HG03460 (cell line): ENCODE measurements around the gene ADAMTS2.

ENCODE experiments used
- ATAC-seq: cut with Tn5 transposase; IDR thresholded peaks from one replicate; pipeline ENCODE4 v1.9.1; 2021; ENCODE audit not compliant: unreplicated experiment

Gene ADAMTS2

DNA sequence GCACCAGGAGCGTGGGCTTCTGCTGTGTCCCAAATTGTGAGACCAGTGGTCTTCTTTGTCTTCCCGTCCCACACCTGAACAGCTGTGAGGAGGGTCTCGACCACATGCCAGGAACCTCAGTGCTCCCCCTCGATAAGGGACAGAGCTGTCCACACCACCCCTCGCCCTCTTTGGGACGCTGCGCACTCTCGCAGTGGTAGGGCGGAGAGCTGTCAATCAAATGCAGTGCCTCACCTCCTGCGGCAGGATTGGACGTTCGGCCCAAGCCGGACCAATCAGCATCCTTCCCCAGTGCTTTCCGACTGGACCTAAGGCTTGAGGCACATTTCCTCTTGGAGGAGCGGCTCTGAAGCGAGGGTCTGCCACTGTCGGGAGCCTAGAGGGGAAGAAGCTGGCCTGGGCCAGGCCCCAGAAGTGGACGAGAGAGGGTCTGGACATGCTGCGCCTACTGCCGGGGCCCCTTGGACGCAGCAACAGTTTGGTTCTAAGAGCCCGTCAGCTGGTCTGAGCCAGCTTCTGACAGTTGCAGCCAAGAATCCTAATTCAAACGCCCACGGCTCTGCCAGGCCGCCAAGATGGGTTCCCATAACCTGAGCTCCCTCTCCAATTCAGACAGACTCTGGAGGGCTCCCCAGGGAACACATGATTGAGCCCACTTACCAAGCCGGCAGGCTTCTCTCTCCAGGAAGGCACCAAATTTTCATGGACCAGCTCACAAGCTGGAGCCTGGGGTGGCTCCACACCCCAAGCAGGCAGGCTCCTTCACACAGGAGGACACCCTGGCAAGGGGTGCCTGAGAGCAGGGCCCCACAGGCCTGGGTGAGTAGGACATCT, 28.1 kb upstream of the ADAMTS2 start:
- no peak for ATAC-seq

DNA sequence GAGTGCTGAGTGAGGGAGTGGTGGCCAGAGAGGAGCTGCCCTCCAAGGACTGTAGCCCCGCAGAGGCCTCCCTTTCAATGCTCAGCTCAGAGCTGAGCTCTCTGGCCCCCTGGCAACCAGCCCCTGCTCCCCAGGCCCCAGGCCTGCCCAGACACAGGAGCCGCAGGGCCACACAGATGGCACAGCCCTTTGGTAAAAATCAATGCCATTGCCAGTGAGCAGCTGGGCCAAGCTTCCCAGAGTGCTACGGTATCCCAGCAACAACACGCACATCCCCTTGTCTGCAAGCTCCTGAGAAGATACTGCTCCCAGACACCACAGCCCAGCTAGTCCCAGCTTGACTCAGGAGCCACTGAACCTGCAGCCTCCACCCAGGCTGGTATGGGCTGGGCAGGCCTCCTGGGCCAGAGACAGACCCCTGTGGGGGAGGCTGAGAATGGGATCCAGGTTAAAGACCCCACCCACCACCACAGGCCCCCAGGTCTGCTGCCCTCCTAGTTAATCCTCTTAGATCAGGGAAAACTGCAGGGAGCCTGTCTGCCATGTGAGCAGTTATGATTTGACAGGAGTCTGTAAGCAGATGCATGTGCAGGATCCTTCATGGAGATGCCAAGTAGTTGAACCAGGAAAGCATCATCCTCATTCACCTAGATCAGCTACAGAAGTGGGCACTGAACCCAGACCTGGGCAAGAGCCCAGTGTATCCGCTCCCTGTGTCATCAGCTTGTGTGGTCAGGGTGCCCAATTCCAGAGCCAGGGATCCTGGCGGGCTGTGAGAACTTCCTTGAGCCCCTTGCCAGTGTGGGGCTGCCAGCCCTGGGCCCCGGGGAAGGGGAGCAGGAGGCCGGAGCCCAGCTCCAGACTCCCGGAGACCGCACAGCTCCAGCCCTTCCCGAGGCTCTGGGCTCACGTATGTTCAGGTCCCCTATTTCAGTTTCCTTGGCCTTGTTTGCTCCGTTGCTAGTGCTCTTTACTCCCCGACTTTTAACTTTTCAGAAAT, 26.7 kb upstream of the ADAMTS2 start:
- no peak for ATAC-seq

DNA sequence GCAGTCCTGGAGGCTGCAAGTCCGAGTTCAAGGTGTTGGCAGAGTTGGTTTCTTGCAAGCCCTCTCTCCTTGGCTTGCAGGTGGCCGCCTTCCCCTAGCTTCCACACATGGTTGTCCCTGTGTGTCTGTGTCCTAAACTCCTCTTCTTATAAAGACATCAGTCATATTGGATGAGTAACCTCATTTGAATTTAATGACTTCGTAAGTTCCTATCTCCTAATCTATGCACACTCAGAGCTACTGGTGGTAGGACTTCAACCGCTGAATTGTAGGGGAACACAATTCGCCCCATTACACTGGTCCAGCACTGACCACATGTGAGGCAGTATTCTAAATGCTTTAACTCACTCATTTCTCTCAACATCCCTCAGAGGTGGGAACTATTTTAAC, 25.9 kb upstream of the ADAMTS2 start:
- no peak for ATAC-seq

DNA sequence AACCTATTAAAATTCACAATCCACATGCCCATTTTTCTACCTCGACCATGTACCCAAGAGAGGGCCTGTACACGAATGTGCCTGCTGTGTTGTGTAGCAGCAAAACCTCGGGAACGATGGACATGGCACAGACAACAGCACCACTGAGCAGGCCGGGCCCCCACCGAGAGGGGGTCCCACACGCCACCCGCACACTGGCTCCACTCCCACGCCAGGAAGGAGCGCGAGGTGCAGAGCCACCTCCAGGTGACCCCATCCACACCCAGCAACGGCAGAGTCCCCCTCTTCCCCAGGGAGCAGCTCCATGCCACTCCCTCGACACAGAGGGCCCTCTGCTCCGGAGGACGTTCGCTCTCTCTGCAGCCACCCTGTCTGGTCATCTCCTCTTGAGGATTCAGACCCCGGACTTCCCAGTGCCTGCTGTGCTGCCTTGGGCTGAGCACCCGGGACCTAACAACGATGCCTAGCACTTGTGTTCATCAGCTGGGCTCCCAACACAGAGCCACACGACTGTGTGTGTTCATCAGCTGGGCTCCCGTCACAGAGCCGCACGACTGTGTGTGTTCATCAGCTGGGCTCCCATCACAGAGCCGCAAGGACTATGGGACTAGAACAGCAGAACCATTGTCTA, 25.3 kb upstream of the ADAMTS2 start:
- ATAC-seq, result no peak

DNA sequence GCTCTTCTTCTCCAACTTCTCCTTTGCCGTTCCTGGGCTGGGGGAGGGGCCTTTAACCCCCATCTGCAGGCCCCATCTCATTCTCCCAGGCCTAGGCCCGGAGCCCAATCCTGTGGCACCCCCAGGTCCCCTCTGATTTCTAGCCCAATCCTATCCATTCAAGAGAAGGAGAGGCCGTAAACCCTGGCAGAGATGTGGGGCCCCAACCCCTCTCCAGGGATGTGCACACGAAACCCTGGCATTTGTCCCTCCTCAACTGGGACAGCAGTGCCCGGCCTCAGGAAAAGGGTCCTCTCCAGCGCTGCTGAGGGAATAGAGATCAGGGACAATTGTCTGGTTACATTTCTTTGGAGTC, 24.2 kb upstream of the ADAMTS2 start:
- ATAC-seq, result no peak

DNA sequence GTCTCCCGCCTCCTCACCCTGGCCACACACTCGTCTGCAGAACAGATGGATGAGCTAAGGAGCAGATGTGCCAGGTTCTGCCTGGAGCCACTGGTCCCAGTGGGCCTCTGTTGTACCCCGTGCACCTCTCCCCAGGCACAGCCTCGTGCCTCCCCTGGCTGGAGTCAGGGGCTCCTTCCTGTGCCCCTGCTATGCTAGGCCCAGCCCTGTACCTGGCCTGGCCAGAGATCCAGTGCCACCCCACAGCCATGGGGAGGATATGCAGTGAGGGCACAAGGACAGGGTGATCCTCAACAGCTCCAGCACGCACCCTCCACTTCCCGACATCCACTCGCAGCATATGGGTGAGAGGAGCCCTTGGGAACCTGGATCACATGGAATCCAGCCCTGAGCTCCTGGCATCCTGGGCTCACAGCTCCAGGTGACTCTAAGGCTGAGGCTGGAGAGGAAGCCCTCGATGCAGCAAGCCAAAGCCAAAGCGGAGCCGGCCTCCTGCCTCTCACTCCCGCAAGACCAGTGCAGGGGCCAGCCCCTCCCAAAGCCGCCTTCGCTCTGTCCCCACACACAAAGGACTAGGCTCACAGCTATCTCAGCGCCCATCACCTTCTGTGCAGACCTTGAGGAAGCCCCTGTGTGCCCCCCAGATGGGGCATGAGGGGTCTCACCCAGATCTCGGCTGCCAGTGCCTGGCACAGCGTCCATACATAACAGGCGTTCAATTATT, 23.7 kb upstream of the ADAMTS2 start:
- no peak for ATAC-seq

DNA sequence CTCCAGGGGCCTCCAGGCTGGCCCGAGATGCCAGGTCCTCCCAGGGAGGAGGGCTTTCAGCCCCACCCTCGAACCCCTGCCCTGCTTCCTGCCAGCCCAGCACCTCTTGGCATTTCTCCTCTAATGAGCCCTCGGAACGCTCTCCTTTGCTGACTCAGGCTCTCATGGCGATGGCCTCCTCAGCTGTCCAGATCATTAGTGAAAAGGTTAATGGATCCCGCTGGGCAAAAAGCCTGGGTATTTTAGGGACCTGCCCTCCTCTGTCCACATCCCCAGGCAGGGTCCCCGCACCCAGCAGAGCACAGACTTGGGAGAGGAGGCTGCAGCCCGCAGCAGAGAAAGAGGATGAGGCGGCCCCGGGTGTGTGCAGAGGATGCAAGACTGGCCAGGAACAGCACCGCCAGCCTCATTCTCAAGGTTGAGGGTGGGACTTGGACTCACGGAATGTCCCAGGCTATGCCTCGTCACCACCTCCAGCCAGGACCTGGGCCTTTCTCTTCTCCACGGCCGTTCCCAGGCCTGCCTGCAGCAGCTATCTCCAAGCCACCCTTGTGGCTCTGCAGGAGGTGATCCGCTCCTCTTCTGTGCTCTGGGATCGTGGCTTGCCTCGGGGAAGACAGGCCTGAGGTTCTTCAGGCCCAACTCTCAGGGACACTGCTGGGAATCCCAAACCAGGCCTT, 23.0 kb upstream of the ADAMTS2 start:
- ATAC-seq, result no peak

DNA sequence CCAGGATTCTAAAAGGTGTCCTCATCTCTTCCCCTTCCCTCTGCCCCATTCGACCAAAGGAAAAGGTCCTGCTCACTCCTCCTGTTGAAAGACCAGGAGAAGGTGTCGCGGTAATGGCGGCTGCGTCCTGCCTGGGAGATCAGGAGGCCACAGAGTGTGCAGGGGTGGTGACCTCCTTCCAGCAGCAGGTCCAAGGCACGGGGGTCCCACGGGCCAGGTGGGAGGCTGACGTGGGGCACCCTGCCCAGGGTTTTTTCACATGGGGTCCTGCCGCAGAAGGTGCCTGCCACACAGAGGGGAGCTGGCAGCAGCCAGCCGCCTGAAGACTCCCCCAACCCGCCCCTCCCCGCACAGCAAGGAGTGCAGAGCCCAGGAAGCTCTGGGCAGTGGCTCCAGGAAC, 22.2 kb upstream of the ADAMTS2 start:
- no peak for ATAC-seq

DNA sequence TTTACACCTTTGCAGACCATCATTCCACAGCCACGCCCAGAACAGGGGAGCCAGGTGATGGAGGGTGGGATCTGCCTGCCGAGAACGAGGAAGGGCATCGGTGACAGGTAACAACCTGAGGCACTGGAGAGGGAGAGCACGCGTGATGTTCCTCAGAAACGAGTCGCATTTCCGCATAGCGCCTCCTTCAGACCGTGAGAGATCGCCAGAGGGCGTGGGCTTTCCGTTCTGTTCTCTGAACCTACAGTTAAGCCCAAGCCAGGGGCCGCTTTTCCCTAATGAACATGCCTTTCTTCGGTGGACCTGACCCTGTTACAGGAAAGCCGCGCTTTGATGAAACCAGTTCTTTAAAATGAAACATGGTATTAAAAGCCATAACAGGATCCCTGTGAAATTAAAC, 17.1 kb upstream of the ADAMTS2 start:
- no peak for ATAC-seq

DNA sequence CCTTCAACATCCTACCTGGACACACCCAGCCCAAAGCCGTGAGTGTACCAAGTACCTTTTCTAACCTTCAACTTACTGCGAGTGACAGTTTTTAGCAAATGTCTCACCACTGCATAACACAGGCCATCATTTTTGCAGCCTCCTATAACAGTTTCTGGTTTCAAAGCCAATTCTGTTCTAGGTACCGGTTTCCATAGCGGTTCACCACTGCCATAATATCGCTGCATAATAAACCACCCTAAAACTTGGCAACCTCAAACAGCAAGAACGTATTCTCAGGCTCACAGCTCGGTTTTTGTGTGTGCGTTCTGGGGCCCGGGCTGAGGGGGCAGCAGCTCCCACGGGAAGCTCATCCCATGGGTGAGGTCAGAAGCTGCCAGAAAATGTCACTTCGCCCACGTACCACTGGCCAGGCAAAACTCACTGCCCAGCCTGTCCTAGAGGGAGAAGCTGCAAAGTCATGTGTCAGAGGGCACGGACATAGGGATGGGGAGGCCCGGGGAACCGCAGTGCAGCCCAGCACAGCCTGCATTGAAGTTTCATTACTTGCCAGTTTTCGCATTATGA, 15.9 kb upstream of the ADAMTS2 start:
- no peak for ATAC-seq

DNA sequence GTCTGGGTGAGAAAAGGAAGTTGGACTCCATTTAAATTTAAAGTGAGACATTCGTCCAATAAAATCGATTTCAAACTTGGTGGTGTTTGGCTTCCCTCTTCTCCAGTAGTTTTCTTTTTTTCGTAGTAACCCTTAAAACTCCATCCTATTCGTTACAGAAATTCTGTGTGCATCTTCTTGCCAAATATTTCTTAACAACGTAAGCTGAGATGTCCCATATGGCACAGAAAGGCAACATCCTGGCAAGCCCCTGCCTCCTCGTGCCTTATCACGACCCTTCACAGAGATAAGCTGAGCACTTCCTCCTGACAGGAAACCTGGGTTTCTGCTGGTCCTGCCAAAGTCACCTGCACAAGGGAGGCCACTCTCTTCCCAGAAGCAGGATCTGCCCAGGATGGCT, 11.8 kb upstream of the ADAMTS2 start:
- ATAC-seq, result no peak

DNA sequence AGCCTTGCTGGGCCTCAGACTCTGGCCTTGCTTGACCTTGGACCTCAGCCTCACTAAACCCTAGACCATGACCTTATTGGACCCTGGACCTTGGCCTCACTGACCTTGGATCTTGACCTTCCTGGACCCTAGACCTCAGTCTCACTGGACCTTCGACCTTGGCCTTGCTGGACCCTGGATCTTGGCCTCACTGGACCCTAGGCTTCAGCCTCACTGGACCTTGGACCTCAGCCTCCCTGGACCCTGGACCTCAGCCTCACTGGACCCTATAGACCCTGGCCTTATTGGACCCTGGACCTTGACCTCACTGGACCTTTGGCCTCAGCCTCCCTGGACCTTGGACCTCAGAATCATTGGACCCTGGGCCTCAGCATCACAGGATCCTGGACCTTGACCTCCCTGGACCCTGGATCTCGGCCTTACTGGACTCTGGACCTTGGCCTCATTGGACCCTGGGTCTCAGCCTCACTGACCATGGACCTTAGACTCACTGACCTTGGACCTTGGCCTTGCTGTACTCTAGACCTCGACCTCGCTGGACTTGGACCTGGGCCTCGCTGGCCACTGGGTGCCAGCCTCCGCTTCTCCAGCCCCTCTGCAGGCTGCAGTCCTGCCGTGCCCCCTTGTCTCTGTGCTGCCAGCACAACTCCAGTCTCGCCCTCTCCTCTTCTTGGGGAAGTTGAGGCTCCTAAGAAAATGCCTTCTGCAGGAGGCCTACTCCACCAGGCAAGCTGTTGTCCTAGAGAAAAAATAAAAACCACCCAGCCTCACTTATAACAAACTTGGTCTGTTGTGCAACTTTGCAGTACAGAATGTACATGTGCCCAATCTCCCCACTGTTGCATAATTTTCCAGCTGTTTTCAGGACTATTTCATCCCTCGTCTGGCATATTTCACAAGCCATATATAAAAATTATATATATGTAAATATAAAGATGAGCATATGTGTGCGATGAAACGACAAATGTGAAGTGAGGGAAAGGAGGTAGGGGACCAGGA, 11.0 kb upstream of the ADAMTS2 start:
- no peak for ATAC-seq

DNA sequence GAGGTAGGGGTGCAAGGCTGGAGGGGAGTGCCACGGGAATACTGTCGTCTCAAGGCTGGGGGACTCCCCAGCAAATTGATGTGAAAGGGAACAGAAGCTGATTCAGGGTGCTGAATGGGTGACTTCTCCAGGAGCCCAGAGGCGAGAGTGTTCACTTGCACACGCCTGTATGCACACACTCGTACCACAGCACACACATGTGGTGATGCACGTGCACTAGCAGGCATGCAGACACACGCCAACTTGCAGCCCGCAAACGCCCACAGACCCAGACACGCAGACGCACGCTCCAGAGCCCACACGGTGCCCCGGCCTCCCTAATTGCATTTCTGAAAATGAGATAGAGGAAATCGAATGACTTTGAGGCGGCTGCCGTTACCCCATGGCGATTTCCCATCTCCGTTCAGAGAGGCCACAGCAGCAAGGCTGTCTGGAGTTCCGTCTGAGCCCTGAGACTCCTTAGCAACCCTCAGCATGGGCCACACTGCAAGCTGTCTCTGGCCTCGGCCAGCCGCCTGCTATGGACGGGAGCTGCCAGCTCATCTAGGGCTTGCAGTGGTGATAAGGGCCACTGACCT, 9.1 kb upstream of the ADAMTS2 start:
- ATAC-seq, result no peak

DNA sequence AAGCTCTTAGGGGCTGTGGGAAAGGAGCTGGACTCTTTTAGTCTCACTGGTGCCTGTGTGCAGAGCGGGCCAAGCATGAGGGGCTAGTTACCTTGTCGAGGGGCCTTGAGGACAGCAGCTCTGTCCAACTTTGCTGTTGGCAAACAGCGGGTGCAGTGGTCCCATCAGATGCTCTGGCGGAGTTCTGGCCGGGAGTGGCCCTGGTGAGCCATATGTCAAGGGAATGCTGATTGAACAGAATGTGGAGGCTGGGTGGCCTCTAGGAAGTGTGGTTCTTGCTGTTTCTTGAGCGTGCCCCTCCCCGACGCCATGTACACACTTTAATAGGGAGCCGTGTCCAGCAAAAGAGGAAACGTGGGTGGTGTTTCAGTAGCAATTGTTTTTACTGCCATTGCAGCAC, 3.6 kb upstream of the ADAMTS2 start:
- ATAC-seq, result no peak

DNA sequence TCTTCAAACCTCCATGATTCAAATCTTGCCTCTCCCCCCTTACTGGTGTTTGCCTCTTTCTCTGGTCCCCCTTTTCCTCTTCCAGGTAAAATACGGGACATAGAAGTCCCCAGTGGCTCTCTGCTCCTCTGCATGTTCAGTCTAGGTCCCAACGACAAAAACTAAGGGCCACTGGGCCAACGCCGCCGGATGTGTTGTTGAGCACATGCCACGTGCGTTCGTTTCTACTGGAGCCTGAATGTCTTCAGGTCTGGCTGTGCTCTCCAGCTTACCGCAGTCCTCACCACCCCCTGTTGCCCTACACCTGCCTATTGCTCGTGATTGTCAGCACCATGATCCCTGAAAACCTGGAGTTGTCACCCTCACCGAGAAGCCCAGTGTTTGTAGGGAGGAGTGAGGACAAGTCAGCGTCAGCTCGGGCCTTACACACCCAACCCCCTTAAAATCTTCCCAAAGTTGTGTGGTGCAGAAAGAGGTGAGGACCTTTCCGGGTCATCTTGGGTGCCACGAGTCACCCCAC, 2.8 kb upstream of the ADAMTS2 start:
- ATAC-seq, result no peak

DNA sequence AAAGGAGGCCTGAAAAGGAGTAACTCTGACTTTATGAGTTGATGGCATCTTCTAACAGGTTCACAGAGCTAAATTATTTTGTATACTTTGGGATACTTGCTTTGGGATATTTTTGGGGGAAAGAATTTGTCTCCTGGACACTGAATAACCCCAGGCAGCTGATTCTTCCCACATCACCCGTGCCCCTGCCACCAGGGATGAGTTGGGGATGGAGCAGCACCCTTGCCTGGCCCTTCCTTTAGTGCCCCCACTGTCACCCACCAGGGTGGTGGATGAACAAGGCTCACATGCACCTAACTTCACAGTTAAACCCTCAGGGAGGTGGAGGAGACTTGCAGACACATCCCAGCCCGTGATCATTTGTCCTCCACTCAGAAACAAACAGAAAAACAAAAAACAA, 2.3 kb upstream of the ADAMTS2 start:
- ATAC-seq, result no peak

DNA sequence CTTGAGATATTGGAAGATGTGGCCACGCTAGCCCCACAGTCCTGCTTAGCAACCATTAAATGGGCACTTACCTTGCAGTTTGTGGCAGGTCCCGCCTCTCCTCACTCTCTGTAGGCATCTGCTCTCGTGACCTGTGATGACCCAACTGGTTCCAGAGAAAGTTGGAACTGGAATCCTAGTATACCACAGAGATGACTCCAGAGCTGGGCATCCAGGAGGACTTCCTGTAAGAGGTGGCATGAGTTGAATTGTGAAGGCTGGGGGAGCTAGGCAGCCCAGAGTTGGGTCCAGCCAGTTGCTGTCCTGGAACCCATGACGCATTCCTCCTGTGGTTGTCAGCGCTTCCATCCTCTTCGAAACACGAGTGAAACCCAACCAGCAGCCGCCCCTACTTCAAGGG, 1.6 kb upstream of the ADAMTS2 start:
- ATAC-seq, result no peak

DNA sequence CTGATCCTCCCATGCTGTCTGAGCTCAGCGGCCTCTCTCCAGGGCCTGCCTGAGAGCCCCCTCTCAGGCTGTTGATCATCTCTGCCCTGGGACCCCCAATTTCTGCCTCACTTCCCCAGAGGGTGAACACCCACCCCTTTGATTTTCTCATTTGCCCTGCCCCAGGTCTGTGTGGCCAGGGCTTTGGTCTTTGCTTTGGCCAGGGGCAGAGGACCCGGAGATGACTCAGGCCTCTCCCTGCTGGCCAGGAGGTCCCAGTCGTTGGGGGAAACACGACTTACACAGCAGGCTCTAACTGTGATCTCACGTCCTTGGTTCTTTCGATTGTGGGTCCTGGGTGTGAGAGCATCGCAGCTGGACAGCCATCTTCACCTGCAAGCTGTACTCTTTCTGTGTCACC, 1.1 kb upstream of the ADAMTS2 start:
- no peak for ATAC-seq

DNA sequence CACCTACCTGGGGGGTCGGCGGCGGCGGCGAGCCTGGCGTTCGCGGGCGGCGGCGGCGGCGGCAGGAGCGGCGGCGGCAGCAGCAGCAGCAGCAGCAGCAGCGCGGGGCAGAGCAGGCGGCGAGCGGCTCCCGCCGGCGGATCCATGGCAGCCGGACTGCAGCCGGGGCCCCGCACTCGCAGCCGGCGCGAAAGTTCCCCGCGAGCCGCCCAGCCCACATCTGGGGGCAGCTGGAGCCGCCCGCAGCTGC, 153 bp downstream of the ADAMTS2 start:
- ATAC-seq, result no peak
